Gastroesophageal sphincter (tissue), 4 donors: ENCODE results near the gene TMC1. TPM values are rescaled to one million over a fixed set of nuclear protein-coding genes. Genes with fewer than 3 reads are reported as not detected.
A peak's percentile ranks its signal among the peaks of the same experiment; 100 is the strongest.

Source experiments
- ATAC-seq: fragments of 150-250 bp; one replicate; pipeline ENCODE4 v1.9.1; 2016; ENCODE audit warnings: mild to moderate bottlenecking, moderate library complexity
- H3K27ac ChIP-seq, 4 donors: fragments of 200-600 bp; sonication (generic) in 3 of 4; 1 replicate in 3 of 4; 2 replicates in 1 of 4; pipeline ENCODE4 v1.5.1; 2016 to 2019
- H3K27me3 ChIP-seq: fragments of 200-600 bp; sonication (generic); one replicate; pipeline ENCODE4 v1.5.1; 2019
- H3K36me3 ChIP-seq, 2 donors: fragments of 200-600 bp; sonication (generic); one replicate each; pipeline ENCODE4 v1.5.1; 2019; ENCODE audit warnings: control low read depth in 1 of 2
- H3K4me1 ChIP-seq, 3 donors: fragments of 200-600 bp; sonication (generic); 1 replicate in 2 of 3; 2 replicates in 1 of 3; pipeline ENCODE4 v1.5.1; 2016 to 2019; ENCODE audit warnings: control low read depth in 2 of 3
- H3K4me3 ChIP-seq, 2 donors: fragments of 200-600 bp; sonication (generic); one replicate each; pipeline ENCODE4 v1.5.1; 2019; ENCODE audit warnings: mild to moderate bottlenecking in 1 of 2, moderate library complexity in 1 of 2
- H3K9me3 ChIP-seq, 3 donors: fragments of 200-600 bp; sonication (generic); one replicate each; pipeline ENCODE4 v1.5.1; 2017 to 2019; ENCODE audit warnings: control low read depth in 2 of 3
- EP300 ChIP-seq: sonication (generic); formaldehyde crosslinking; IDR thresholded peaks from one replicate; pipeline ENCODE4 v1.6.1; 2017; ENCODE audit warnings: antibody characterized with exemption, mild to moderate bottlenecking
- POLR2A ChIP-seq, 2 donors: fragments of 450-650 bp; IDR thresholded peaks; one replicate each; pipeline ENCODE4 v1.6.1; 2017; ENCODE audit warnings: antibody characterized with exemption in 2 of 2, mild to moderate bottlenecking in 2 of 2, moderate library complexity in 1 of 2
- POLR2AphosphoS5 ChIP-seq: sonication (generic); formaldehyde crosslinking; IDR thresholded peaks from one replicate; pipeline ENCODE4 v1.6.1; 2017; ENCODE audit warnings: antibody characterized with exemption
- WGBS, 2 donors: methylation state at CpG; one replicate each; pipeline ENCODE4 v1.1.5; 2018; ENCODE audit warnings: low coverage in 1 of 2; 5-methylcytosine and 5-hydroxymethylcytosine counted together
- total RNA-seq, 4 donors: library from RNA; depleted of rRNA; stranded (reverse); fragments of >200 nt; gene quantifications; one replicate each; pipeline ENCODE4 v1.1.0, GENCODE V29; 2016
- TF ChIP-seq, protein P1 (sequence below), 4 experiments: fragments of 200-600 bp in 2 of 4; fragments of 450-650 bp in 2 of 4; sonication (generic) in 1 of 4; IDR thresholded peaks; one replicate each; pipeline ENCODE4 v1.5.1; 2017 to 2019; ENCODE audit warnings: antibody characterized with exemption in 4 of 4, mild to moderate bottlenecking in 2 of 4, moderate library complexity in 2 of 4

Gene TMC1
- total RNA-seq, 4 donors from 2014 or later, result not detected

DNA sequence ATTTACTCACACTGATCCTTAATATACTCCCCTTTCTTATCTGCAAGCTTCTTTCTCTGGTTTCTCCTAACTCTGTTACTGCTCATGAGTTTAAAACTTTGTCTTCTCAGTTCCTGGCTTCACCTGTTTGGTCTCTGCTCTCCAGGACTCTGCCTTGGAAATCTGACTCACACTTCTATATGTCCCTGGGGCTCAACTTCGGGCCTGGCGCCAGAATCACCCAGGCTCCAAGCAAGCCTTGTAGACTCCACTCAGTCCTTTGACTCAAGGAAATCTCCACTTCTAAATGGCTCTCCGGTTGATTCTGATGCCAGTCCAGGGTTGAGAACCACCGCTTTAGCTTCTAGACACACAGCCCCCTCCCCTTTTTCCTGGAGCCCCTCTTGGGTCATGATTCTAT is 57.8 kb downstream of the TMC1 start:
- H3K4me1 ChIP-seq, result peaks cover 0 to 35% (median 13%) of the 10 kb centered on the region in 3 donors
- 50 to 72% methylated on average over 2 to 4 of the region's 4 CpGs for WGBS, 2 donors

DNA sequence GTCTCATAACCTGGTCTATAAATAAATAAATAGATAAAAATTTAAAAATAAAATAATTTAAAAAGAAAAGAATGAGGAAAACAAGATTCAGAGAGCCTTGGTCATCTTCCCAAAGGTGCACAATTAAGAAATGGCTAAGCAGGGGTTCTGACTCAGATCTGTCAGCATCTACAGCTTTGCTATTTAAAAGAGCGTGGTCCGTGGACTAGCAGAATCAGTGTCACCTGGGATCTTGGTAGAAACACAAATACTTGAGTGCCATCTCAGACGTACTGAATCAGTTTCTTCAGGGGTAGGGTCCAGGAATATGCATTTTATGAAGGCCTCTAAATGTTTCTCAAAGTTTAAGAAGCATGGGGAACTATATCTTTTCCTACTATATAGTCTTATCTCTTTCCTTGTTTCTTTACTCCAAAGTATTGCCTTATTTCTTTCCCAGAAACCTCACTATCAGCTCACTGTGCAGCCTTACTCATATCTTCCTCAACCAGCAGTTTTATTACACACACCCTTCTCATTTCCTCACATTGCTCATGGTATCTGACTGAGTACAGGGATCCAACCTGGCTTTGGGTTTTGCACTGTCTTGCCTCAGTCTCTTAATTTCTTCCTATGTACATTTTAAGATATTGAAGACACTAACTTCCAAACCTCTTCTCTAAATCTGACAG is 58.6 kb downstream of the TMC1 start:
- no peak for ATAC-seq
- Histone ChIP-seq H3K4me3 (no peak overlapping the region), H3K9me3 (no peaks in the 10 kb centered on the region)

More for the DNA sequence above, 57.8 kb downstream of the TMC1 start:
- ATAC-seq, result no peak
- no peaks in the 10 kb centered on the region for H3K36me3 ChIP-seq
- TF ChIP-seq POLR2AphosphoS5 (no peak), POLR2A (IDR thresholded peaks at IDR 0.05) (no peak)
- TF ChIP-seq, protein P1, sequence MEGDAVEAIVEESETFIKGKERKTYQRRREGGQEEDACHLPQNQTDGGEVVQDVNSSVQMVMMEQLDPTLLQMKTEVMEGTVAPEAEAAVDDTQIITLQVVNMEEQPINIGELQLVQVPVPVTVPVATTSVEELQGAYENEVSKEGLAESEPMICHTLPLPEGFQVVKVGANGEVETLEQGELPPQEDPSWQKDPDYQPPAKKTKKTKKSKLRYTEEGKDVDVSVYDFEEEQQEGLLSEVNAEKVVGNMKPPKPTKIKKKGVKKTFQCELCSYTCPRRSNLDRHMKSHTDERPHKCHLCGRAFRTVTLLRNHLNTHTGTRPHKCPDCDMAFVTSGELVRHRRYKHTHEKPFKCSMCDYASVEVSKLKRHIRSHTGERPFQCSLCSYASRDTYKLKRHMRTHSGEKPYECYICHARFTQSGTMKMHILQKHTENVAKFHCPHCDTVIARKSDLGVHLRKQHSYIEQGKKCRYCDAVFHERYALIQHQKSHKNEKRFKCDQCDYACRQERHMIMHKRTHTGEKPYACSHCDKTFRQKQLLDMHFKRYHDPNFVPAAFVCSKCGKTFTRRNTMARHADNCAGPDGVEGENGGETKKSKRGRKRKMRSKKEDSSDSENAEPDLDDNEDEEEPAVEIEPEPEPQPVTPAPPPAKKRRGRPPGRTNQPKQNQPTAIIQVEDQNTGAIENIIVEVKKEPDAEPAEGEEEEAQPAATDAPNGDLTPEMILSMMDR (IDR thresholded peaks at IDR 0.05), result no peak
- no peak overlapping the region for H3K4me3 ChIP-seq
- H3K27ac ChIP-seq, result peak overlapping the region in 3 of 4 donors; percentile 62 to 69 (median 68)
- no peaks in the 10 kb centered on the region for H3K9me3 ChIP-seq
- no peaks in the 10 kb centered on the region for H3K27me3 ChIP-seq

DNA sequence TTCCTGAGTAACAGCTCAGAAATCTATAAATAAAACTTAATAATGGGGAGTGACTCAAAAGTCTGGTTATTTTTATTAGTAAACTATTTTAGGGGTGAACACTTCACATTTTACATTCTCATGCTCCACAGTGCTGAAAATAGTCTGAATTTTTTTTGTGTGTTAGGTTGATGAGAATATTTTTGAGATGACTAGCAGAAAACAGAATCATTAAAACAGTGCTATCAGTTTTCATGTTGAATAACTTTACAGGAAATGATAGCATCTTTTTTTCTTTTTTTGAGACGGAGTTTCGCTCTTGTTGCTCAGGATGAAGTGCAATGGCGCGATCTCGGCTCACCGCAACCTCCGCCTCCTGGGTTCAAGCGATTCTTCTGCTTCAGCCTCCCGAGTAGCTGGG is 60.3 kb downstream of the TMC1 start:
- H3K4me3 ChIP-seq, result no peak overlapping the region
- H3K27me3 ChIP-seq, result no peaks in the 10 kb centered on the region
- no peak for TF ChIP-seq POLR2A (IDR thresholded peaks at IDR 0.05)
- no peak for TF ChIP-seq POLR2AphosphoS5
- TF ChIP-seq, protein P1 (IDR thresholded peaks at IDR 0.05), result no peak
- TF ChIP-seq EP300, result no peak
- no peak overlapping the region for H3K27ac ChIP-seq
- ATAC-seq, result no peak
- 96 to 98% methylated on average over 9 of the region's 9 CpGs for WGBS, 2 donors
- no peaks in the 10 kb centered on the region for H3K9me3 ChIP-seq
- no peaks in the 10 kb centered on the region for H3K36me3 ChIP-seq
- H3K4me1 ChIP-seq, result peaks cover 0 to 44% (median 13%) of the 10 kb centered on the region in 3 donors

More for the DNA sequence above, 58.6 kb downstream of the TMC1 start:
- Histone ChIP-seq H3K27ac (peak overlapping the region in 1 of 4 donors; percentile 2), H3K4me1 (peaks cover 0 to 35% (median 13%) of the 10 kb centered on the region in 3 donors), H3K36me3 (no peaks in the 10 kb centered on the region), H3K27me3 (no peaks in the 10 kb centered on the region)
- TF ChIP-seq POLR2A (IDR thresholded peaks at IDR 0.05) (no peak), EP300 (no peak), POLR2AphosphoS5 (no peak)
- TF ChIP-seq, protein P1 (IDR thresholded peaks at IDR 0.05), result no peak
- 95 to 100% methylated on average over 2 to 3 of the region's 3 CpGs for WGBS, 2 donors

DNA sequence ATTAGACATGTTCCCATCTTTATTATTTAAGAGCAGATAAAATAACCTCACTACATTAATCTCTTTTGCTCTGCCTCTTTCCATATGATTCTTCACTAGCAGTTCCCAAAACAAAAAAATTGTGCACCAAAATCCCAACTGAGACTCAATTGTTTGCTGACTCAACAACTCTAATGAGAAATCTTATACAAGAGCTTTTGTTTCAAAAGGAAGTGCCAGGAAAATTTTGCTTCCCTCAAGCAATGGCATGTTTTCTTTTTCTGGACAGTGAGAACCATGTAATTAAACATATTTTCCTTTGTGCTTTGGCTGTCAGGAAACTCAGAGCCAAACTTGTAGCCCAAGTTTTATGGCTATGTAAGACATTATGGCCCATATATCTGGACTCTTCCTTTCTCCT is 62.0 kb downstream of the TMC1 start:
- H3K27ac ChIP-seq, result no peak overlapping the region
- peaks cover 0 to 44% (median 7%) of the 10 kb centered on the region in 3 donors for H3K4me1 ChIP-seq
- H3K4me3 ChIP-seq, result no peak overlapping the region
- ATAC-seq, result no peak
- H3K9me3 ChIP-seq, result no peaks in the 10 kb centered on the region
- H3K27me3 ChIP-seq, result no peaks in the 10 kb centered on the region
- TF ChIP-seq, protein P1 (IDR thresholded peaks at IDR 0.05), result no peak
- no peak for TF ChIP-seq POLR2A (IDR thresholded peaks at IDR 0.05)
- no peak for TF ChIP-seq POLR2AphosphoS5
- TF ChIP-seq EP300, result no peak
- no peaks in the 10 kb centered on the region for H3K36me3 ChIP-seq
